Omental fat pad (tissue), 4 donors: Measurements from ENCODE around the gene THRB. TPM values are rescaled to one million over a fixed set of nuclear protein-coding genes. Genes with fewer than 3 reads are reported as not detected.
"Not testable (repeated sequence)": the region's sequence is repeated elsewhere in the genome, so short reads cannot be mapped to it uniquely, and the experiment has no call there.

Source experiments
- ATAC-seq: fragments of 150-250 bp; one replicate; pipeline ENCODE4 v1.9.1; 2016; ENCODE audit warnings: mild to moderate bottlenecking, moderate library complexity; ENCODE audit not compliant: low FRiP score
- DNase-seq: peaks from one replicate; pipeline ENCODE4 v3.0.0-alpha.2; 2019; ENCODE audit warnings: low spot score
- total RNA-seq, 4 donors: library from RNA; depleted of rRNA; stranded (reverse); fragments of >200 nt; gene quantifications; one replicate each; pipeline ENCODE4 v1.1.0, GENCODE V29; 2016
- TF ChIP-seq, protein P1 (sequence below), 3 donors: fragments of 450-650 bp; IDR thresholded peaks; one replicate each; pipeline ENCODE4 v1.5.1; 2016 to 2017; ENCODE audit warnings: antibody characterized with exemption in 3 of 3, mild to moderate bottlenecking in 3 of 3, moderate library complexity in 2 of 3

Gene THRB
- total RNA-seq, 4 donors from 2014 or later = 18.6 to 28.0 (median 23.9) TPM

DNA sequence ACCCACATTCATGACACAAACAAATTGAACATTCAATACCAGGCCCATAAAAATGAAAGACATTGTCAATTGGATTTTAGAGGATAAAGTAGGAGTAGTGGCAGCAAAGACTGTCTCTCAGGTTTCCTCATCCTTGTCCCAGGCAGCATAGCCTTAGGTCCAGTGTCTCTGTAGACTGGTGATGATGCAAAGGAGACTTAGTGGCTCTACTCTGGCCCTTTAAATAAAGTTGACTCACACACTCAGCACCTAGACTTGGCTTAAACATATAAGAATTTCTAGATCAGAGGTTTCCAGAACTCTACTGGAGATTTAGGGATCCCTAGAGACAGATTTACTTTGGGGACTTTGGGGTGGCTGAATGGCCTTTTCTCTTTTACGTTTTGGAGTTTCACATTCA lies 382.9 kb downstream of the THRB start:
- ATAC-seq = no peak
- TF ChIP-seq, protein P1, sequence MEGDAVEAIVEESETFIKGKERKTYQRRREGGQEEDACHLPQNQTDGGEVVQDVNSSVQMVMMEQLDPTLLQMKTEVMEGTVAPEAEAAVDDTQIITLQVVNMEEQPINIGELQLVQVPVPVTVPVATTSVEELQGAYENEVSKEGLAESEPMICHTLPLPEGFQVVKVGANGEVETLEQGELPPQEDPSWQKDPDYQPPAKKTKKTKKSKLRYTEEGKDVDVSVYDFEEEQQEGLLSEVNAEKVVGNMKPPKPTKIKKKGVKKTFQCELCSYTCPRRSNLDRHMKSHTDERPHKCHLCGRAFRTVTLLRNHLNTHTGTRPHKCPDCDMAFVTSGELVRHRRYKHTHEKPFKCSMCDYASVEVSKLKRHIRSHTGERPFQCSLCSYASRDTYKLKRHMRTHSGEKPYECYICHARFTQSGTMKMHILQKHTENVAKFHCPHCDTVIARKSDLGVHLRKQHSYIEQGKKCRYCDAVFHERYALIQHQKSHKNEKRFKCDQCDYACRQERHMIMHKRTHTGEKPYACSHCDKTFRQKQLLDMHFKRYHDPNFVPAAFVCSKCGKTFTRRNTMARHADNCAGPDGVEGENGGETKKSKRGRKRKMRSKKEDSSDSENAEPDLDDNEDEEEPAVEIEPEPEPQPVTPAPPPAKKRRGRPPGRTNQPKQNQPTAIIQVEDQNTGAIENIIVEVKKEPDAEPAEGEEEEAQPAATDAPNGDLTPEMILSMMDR (IDR thresholded peaks at IDR 0.05) = no peak
- no peak for DNase-seq

DNA sequence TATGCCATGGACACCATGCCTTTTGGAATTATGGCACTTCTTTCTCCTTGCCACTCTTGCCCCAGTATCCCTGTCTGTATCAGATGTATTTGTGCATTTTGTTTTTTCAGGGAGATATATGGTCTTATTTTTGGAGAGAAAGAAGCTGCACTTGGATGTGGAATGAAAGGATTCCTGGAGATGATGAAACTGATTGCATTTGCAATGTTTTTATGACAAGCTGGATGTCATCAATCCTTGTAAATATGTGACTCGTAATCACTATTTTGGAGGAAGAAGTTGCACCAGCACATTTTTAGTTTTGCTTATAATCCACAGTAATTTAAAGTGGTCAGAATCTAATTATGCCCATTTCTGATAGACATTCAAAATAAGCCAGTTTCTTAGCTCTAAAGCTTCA lies 384.6 kb downstream of the THRB start:
- DNase-seq = no peak
- no peak for ATAC-seq
- TF ChIP-seq, protein P1 (IDR thresholded peaks at IDR 0.05) = no peak

DNA sequence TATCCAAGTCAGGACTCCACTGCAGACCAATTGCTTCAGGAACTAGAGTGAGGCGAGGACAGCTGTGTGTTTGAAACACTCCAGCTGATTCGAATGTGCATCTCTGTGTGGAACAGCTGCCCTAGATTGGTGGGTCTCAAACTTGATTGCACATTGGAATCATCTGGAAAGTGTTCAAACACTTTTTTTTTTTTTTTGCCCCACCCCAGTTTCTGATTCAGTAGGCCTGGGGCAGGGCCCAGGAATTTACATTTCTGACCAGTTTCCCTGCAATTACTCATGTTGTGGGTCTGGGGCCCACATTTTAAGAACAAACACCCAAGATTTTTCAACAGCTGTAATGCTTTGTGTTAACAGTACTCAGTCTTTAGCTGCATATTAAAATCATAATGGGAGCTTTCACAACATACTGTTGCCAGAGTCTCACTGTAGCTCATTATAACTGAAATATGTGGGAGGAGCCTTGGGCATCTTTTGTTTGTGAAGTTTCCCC lies 392.9 kb downstream of the THRB start:
- no peak for DNase-seq
- TF ChIP-seq, protein P1 (IDR thresholded peaks at IDR 0.05) = no peak
- no peak for ATAC-seq

DNA sequence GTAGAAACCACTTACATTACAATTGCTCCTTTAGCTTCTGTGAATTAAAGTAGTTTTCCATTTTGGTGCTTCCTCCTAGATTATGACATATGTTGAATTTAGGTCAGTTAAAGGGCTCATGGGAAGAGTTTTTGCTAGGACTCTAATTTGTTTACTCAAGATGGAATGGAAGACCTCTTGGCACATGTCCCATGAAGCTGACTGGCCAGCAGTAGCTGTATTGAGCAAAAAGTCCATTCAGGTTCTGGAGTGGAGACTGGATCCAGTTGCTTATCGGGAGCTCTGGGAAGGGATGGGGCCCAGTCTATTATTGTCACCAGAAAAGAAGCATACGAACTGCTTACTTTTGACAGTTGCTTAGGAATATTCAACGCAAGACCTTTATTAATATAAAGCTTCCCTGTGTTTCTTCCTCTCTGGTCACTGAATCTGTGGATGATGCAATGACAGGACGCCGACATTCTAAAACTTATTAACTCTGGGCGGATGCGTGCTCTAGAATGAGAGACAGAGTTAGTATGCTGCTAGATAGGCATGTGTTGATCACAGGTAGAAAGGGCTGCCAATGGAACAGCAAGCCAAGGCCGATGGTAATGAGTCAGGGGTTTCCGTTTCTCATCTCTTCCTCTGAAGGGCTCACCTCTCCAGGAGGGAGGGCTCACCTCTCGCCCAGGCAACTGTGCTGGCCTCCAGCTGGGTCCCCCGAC lies 393.8 kb downstream of the THRB start:
- ATAC-seq (no peak), DNase-seq (no peak)
- TF ChIP-seq, protein P1 (IDR thresholded peaks at IDR 0.05) = no peak

DNA sequence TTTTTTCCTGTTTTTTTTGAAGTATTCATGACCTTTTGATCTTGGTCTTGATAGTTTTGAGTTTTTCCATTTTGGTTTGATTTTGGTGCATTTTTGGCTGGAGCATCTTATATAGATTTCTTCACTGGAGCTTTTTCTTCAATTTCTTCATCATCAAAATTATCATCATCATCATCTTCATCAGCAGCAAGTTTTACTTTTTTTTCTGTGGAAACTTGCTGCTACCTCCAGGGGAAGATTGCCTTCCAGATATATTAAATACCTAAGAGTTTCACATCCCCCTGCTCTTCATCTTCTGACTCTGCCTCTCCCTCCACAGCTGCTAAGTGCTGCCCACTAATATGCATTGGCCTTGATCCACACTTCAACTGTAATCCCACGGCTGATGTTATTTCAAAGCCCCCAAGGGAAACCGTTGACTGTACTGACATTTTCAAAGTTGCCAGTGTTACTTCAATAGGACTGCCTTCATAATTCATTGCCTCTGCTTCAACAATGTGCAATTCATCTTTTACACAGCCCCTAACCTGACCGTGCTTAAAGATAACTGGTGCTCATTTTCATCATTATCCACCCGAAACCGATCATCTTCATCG lies 397.9 kb downstream of the THRB start:
- DNase-seq = no peak
- TF ChIP-seq, protein P1 (IDR thresholded peaks at IDR 0.05) = no peak
- no peak for ATAC-seq

DNA sequence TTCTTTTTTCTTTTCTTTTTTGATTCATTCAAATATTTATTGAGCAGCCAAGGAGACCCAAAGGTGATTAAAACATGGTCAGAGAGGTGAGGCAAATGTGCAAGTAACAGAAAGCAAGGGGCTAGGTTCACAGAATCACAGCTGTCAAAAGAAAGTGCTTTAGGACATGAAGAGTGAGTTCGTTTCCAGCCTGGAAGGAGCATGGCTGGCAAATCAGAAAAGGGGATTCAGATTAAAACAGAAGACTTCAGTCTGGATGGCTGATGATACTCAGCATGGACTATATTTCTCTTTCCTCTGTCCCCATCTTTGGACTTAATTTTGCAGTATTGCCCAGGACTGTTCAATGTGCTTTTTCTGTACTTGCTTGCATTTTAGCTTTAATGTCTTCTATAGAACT lies 398.4 kb downstream of the THRB start:
- TF ChIP-seq, protein P1 (IDR thresholded peaks at IDR 0.05) = no peak
- DNase-seq = no peak
- ATAC-seq = no peak

DNA sequence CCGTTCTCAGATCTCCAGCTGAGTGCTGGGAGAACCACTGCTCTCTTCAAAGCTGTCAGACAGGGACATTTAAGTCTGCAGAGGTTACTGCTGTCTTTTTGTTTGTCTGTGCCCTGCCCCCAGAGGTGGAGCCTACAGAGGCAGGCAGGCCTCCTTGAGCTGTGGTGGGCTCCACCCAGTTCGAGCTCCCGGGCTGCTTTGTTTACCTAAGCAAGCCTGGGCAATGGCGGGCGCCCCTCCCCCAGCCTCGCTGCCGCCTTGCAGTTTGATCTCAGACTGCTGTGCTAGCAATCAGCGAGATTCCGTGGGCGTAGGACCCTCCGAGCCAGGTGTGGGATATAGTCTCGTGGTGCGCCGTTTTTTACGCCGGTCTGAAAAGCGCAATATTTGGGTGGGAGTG lies 399.8 kb downstream of the THRB start:
- ATAC-seq, DNase-seq: not testable (repeated sequence)
